ENCODE results near the gene UST.
"Not testable (repeated sequence)": the region's sequence is repeated elsewhere in the genome, so short reads cannot be mapped to it uniquely, and the experiment has no call there.

UST gene

GRCh38 chr6:148764259-148765020, 17.6 kb downstream of the UST start:
- not testable (repeated sequence) for DNase-seq

GRCh38 chr6:148765898-148766808, 19.3 kb downstream of the UST start:
- no peak for DNase-seq

GRCh38 chr6:148768646-148769270, 21.9 kb downstream of the UST start:
- DNase-seq = no peak

DNA sequence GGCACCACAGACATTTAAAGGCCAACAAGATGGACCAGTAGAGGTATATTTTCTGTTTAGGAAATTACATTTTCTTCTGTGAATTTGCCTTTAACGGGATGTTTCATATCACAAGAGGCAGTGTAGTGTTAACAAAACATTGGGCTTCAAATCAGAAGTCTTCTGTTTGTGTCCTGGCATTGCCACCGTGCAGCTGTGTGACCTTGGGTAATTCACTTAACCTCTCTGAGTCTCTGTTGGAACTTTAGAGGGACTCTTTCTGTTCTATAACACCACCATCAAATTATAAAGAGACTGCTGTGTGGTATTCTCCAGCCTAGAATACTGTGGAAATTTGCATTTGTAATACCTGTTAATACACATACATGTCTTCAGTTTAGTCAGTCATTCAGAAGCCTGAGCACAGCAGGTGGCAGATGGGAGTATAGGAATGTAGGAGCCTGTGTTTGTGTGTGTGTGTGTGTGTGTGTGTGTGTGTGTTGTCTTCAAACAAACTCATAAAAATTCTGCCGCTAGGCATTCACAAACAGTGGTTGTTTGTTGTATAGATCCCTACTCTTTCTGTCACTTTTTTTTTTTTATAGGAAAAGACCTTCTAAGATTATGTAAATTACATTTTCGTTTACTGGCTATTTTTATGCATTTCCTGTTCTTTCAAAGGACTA, 22.6 kb downstream of the UST start:
- no peak for DNase-seq

DNA sequence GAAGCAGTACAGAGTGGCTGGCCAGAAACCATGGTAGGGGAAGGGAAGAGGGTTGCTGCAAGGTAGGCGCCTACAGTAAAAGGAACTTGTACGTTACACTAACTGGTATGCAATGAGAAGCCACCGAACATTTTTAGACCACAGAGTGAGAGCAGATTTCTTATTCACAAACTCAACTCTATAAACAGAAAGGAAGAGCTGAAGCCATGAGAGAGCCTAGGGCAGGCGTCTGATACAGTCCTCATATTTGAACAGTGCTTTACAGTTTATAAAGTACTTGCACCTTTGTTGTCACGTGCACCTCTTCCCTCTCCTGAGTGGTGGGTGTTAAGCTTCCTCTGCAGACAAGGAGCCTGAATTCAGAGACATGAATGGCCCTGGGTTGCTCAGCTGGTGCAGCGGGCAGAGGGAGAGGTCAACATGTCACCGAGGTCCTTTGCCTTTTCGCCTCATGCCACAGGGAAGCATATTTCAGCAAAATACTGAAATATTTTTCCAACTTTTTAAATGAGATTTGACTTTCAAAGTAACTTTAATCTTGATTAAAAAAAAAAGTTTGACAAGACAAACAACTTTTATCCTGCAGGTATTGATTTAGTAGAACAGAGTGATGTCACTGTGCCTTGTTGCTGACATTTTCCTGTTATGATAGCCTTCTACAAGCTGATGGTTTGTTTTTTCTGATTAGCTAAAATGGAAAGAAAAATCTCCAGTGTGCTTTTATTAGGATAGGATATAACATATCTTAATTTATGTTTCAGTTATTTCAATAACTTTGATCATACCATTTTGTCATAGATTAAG, 23.8 kb downstream of the UST start:
- no peak for DNase-seq

DNA sequence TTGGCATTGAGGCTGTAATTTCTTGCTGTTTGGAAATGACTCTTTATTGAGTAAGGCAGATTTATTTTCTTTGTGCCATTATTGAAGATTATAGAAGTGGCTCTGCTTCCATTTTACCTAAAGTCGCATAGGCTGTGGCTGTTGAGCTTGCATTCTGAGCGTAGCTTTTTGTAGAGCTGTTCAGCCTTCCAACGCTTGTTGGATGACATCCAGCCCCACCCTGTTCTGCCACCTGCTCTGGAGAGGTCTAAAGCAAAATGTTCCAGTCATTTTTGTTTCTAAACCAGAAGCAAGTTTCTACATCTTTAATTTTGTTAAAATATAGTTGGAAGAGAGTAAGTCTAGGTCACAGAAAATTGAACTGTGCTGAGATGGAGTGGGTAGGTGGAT, 24.4 kb downstream of the UST start:
- no peak for DNase-seq

DNA sequence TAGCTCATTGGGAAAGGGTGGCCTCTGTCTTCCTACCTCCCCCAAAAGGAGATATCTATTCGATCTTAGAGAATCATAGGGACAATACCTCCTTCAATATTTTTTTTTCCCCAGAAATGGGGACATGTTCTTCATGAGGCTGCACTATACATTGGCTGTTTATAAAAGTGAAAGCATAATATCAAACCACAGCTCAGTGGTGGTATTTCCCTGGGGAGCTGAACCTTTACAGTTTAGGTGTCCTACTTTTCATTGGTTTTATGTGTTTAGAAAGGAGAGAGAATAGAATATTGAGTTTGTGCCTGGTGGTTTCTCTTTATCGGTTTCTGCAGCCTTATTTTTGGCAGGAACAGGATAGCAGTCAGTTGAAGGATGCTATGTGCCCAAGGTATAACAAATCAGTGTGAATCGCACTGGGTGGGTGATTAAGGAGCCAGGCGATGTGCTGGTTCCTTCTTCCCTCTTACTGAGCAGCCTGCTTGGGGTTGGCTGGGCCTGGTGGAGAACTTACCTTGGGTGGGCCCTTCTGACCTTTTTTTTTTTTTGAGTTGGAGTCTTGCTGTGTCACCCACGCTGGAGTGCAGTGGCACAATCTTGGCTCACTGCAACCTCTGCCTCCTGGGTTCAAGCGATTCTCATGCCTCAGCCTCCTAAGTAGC, 25.2 kb downstream of the UST start:
- DNase-seq = no peak

GRCh38 chr6:148775161-148775560, 28.3 kb downstream of the UST start:
- no peak for DNase-seq

DNA sequence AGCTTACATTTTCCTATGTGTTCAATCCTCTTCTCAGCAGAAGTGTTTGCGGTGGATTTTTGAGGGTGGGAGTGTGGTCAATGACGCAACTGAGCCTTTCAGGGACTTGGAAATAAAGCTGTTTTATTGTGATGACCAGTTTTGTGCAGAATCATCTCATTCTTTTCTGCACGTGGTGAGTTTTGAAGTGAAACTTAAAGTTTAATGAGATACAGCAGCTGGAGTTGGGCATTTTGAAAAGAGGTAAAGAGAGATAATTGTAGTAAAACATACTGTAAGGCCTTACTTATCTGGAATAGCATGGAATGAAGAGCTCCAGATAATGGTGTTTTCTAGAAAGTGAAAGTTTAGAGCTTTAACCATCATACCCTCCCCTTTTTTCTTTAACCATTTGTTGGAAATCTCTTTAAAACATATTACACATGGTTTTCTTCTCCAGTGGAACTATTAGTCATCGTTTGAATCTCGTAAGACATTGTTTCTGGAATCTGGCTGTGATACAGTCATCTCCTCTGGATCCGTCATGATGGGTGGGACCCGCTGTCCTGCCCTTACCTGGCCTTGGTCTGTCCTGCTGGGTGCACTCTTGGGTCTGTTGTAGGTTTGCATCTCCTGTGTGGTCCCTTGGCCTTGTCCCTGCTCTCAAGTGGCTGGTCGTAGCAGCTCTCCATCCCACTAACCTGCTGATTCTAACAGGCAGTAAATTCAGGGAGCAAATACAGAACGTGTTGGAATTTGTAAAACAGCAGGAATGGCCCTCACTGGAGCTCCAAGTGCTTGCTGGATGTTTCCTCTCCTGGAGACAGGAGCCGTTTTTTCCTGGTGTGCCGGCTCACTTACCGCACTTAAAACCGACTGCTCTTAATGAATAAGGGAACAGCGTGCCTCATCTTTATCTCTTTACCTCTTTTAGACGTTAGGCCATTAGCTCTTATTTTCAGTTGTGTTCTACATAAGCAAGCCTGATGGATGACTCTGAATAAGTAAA, 29.8 kb downstream of the UST start:
- no peak for DNase-seq

DNA sequence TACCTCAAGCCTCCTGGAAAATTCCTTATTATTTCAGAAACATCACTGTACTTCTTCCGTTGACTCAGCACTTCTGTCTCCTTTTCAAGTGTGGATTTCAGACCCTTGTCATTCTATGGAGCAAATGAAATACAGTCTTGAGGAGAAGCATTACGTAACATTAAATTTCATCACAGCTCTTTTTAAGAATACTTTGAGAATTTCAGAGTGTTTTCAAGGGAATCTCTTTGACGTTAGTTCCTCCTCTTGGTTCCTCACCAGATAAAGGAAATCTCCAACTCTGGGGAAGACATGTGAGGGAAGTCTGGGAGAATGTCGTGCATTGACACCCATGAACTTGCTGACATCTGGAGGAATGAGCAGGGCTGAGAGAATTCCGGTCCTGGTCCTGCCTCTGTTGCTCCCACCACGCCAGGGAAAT, 32.3 kb downstream of the UST start:
- DNase-seq = peak in 1 of 56 donors; percentile 1

- DNase-seq = not testable (repeated sequence)
These were observed 33.6 kb downstream of the UST start for GRCh38 chr6:148780423-148780822.

DNA sequence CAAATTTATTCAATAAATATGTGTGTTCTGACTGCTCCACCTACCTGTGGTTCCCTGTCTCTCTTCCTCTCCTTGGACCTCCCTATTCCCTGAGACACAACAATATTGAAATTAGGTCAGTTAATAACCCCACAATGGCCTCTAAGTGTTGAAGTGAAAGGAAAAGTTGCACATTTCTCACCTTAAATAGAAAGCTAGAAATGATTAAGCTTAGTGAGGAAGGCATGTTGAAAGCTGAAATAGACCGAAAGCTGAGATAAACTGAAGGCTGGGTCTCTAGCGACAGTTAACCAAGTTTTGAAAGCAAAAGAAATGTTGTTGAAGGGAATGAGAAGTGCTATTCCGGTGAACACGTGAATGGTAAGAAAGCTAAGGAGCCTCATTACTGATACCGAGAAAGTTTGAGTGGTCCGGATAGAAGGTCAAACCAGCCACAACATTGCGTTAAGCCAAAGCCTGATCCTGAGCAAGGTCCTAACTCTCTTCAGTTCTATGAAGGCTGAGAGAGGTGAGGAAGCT, 34.1 kb downstream of the UST start:
- DNase-seq = no peak

DNA sequence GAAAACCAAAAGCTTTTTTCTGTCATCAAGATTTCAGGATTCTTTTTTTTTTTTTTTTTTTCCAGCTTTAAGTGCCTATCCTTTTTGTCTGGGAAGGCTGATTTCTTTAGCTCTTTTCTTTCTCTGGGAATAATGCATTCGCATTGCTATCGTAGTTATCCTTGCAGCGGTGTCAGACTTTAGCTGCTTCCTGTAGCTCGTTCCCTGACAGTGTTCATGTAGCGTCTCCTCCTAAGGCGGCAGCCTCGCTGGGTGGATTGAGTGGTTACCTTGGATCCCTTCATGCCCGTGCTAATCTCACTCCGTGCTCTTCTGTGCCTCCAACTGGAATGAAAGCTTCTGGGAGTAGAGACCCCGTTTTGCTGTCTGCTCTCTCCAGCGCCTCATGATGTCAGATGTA, 43.1 kb downstream of the UST start:
- DNase-seq = no peak

GRCh38 chr6:148790404-148790803, 43.6 kb downstream of the UST start:
- no peak for DNase-seq

DNA sequence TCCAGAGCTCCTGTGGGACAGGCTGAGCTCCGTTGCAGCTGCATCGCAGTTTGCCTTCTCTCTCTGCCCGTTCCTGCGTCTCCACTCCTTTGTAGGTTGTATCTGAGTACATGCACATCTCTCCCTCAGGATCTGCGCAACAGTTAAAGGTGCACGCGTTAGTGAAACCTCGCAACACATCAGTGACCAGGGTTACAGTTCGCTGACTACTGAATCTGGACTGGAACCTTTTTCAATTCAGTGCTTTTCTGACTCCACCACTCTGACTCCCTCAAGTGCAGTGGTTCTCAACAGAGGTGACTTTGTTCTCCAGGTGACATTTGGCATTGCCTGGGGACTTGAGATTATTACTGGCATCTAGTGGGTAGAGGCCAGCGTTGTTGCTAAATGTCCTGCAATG, 44.0 kb downstream of the UST start:
- DNase-seq = no peak

DNA sequence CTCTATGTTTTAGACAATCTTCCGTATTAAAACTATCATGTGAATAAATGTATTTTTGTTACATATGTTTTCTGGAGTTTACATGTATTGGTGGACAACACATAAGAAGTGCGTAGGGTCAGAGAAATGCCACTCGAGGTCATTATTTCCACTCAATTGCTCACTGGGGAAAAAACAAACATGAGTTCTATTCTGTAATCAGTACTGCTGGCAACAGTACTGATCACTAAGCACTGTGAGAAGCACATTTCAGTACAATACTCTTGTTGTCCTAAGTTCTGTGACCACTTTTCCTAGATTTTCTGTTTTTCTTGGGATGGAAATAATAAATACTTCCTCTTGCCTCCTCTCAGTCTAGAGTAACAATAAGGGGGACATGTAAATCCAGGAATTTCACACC, 44.5 kb downstream of the UST start:
- DNase-seq = no peak

GRCh38 chr6:148793721-148794120, 46.9 kb downstream of the UST start:
- no peak for DNase-seq

DNA sequence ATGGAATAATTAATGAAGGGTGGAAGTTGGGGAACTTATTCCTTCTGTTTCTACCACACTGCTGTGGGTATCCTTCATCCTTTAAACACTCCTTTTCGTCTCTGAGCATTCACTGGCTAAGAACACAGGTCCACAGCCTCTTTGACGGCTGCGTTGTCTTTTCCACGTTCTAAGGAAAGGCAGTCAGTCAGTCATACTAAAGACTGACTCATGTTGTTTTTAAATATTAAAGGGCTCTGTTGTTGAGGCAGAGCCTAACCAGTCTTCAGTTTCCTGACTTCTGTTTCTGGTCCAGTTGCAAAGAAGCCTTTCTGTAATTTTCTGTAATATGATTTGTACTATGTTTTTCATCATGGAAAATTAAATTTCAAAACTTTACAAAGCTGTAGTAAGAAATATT, 48.0 kb downstream of the UST start:
- no peak for DNase-seq

DNA sequence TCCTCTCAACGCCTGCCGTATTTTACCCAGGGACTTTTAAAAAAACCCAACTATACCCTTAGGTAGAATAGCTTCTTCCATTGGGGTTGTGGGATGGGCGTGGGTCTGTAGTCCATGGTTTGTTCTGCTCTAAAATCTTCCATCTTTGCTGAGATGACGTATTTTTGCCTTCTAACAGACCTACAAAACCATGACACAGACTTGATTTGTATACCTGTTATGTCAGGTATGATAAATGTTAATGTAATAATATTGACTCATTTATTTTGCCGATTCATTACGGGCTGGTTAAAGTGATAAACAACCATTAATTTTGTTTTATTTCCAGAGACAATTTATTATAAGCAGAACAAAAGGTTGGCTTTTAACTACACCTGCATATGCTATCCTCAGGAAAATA, 48.7 kb downstream of the UST start:
- no peak for DNase-seq
